MM.1S (cell line): Measurements from ENCODE around the gene TULP1.

Experiments
- EZH2 ChIP-seq: fragments of 300-600 bp; sonication (generic); optimal IDR thresholded peaks from 2 replicates; pipeline ENCODE3; 2017; ENCODE audit warnings: low read depth, mild to moderate bottlenecking, antibody characterized with exemption, low read length, mixed read lengths
- EZH2phosphoT487 ChIP-seq: fragments of 300-600 bp; sonication (generic); IDR thresholded peaks from 2 replicates; pipeline ENCODE4 v1.6.1; 2018; ENCODE audit warnings: antibody characterized with exemption, low read length
- TF ChIP-seq, protein P1 (sequence below): fragments of 300-600 bp; sonication (generic); IDR thresholded peaks from 2 replicates; pipeline ENCODE4 v1.5.1; 2016; ENCODE audit warnings: antibody characterized with exemption, low read length, mixed read lengths

- TF ChIP-seq, protein P1, sequence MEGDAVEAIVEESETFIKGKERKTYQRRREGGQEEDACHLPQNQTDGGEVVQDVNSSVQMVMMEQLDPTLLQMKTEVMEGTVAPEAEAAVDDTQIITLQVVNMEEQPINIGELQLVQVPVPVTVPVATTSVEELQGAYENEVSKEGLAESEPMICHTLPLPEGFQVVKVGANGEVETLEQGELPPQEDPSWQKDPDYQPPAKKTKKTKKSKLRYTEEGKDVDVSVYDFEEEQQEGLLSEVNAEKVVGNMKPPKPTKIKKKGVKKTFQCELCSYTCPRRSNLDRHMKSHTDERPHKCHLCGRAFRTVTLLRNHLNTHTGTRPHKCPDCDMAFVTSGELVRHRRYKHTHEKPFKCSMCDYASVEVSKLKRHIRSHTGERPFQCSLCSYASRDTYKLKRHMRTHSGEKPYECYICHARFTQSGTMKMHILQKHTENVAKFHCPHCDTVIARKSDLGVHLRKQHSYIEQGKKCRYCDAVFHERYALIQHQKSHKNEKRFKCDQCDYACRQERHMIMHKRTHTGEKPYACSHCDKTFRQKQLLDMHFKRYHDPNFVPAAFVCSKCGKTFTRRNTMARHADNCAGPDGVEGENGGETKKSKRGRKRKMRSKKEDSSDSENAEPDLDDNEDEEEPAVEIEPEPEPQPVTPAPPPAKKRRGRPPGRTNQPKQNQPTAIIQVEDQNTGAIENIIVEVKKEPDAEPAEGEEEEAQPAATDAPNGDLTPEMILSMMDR = no peak
- TF ChIP-seq EZH2phosphoT487 = no peak
- TF ChIP-seq EZH2 = no peak
These were observed 9.5 kb upstream of the TULP1 start for GRCh38 chr6:35522151-35522550.
